ENCODE measurements around the gene CDKAL1.

DNA sequence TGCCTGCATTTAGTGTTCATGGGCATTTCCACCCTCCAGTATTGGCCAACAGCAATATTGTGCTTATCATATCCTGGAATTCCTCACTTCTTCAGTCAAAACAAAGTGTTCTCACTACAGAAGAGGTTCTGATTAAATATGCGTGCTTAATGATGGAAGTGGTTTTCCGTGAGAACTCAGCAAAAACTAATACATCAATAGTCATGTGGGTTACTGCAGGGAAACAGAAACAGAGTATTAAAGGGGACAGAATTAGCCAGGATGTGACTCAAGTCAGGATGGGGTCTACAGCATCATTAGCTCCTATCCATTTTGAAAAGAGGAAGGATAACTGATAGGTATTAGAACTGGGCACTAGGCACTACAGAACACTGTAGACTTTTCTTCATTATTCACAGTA is 384.6 kb downstream of the CDKAL1 start:
- TF ChIP-seq, protein P1, sequence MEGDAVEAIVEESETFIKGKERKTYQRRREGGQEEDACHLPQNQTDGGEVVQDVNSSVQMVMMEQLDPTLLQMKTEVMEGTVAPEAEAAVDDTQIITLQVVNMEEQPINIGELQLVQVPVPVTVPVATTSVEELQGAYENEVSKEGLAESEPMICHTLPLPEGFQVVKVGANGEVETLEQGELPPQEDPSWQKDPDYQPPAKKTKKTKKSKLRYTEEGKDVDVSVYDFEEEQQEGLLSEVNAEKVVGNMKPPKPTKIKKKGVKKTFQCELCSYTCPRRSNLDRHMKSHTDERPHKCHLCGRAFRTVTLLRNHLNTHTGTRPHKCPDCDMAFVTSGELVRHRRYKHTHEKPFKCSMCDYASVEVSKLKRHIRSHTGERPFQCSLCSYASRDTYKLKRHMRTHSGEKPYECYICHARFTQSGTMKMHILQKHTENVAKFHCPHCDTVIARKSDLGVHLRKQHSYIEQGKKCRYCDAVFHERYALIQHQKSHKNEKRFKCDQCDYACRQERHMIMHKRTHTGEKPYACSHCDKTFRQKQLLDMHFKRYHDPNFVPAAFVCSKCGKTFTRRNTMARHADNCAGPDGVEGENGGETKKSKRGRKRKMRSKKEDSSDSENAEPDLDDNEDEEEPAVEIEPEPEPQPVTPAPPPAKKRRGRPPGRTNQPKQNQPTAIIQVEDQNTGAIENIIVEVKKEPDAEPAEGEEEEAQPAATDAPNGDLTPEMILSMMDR (IDR thresholded peaks at IDR 0.05), result no peak
- TF ChIP-seq POLR2A (IDR thresholded peaks at IDR 0.05) (no peak), POLR2AphosphoS5 (IDR thresholded peaks at IDR 0.05) (no peak)

All from prostate gland (tissue), 2 donors.